H1 (cell line): ENCODE data around the gene CLEC7A. TPM values are rescaled to one million over a fixed set of nuclear protein-coding genes. Genes with fewer than 3 reads are reported as not detected.

Experiments used
- ASH2L ChIP-seq: fragments of 200-600, 300-600 bp; sonication (generic); IDR thresholded peaks from one replicate; pipeline ENCODE4 v1.7.1; 2017; ENCODE audit warnings: low read length
- CHD1 ChIP-seq: IDR thresholded peaks from 2 replicates; pipeline ENCODE4 v1.6.1; 2012; ENCODE audit warnings: low read depth, low read length, improper control_type of control experiment
- CHD7 ChIP-seq: fragments of 300-600 bp; sonication (generic); IDR thresholded peaks from 2 replicates; pipeline ENCODE4 v1.7.1; 2012; ENCODE audit warnings: low read length, moderate library complexity, mild to moderate bottlenecking, inconsistent platforms; ENCODE audit not compliant: insufficient replicate concordance
- CTCF ChIP-seq, 3 experiments: IDR thresholded peaks; 1 replicate in 2 of 3; 2 replicates in 1 of 3; pipeline versions ENCODE4 v1.5.1 to v1.6.1; 2011; ENCODE audit warnings: low read length in 3 of 3, mild to moderate bottlenecking in 3 of 3, inconsistent platforms in 2 of 3, low read depth in 1 of 3, moderate library complexity in 1 of 3; ENCODE audit not compliant: insufficient read depth in 1 of 3; ENCODE audit errors: control extremely low read depth in 1 of 3
- E2F6 ChIP-seq: IDR thresholded peaks from 2 replicates; pipeline ENCODE4 v1.6.1; 2012; ENCODE audit warnings: inconsistent platforms
- EGR1 ChIP-seq: IDR thresholded peaks from 2 replicates; pipeline ENCODE4 v1.6.1; 2011; ENCODE audit warnings: low read depth, low read length, borderline replicate concordance
- KDM5A ChIP-seq: fragments of 200-600 bp; IDR thresholded peaks from 2 replicates; pipeline ENCODE4 v1.7.1; 2012; ENCODE audit warnings: mild to moderate bottlenecking, low read length, inconsistent platforms, mixed read lengths
- NRF1 ChIP-seq: IDR thresholded peaks from 2 replicates; pipeline ENCODE4 v1.6.1; 2011; ENCODE audit warnings: mild to moderate bottlenecking, low read depth, low read length, improper control_type of control experiment
- TCF12 ChIP-seq: IDR thresholded peaks from 2 replicates; pipeline ENCODE4 v1.6.1; 2011; ENCODE audit warnings: low read depth, mild to moderate bottlenecking, low read length
- polyA plus RNA-seq, 7 experiments: library from polyadenylated mRNA; depleted of rRNA in 3 of 7; stranded (reverse) in 5 of 7; unstranded in 2 of 7; fragments of >200 nt in 5 of 7; fragments of 200-250 nt in 2 of 7; gene quantifications; 1 replicate in 5 of 7; 2 replicates in 1 of 7; 4 replicates in 1 of 7; pipeline versions ENCODE4 v1.2.1 to v1.2.3, GENCODE V29; 2011 to 2013; ENCODE audit warnings: missing spikeins in 2 of 7, mixed read lengths in 2 of 7
- total RNA-seq: library from RNA; stranded (reverse); fragmentation: NEBNext Ultra II Directional; extraction: Animal tissue kit (Norgen Biotek cat#: 25700); gene quantifications from 2 replicates; pipeline ENCODE4 v1.2.1, GENCODE V29; 2021

The CLEC7A gene
- total and polyA plus RNA-seq, 2 of the 8 experiments (the other 6 are each of a cell fraction or from before 2014, with no cell fraction given): 0.09 to 0.15 TPM

- no peak for TF ChIP-seq CHD7
- no peak for TF ChIP-seq TCF12
- TF ChIP-seq E2F6: no peak
- no peak for TF ChIP-seq NRF1
- no peak for TF ChIP-seq KDM5A
- TF ChIP-seq CTCF (IDR thresholded peaks at IDR 0.05; ENCODE audit: control extremely low read depth in 1 of 3, insufficient read depth in 1 of 3, low read depth in 1 of 3, low read length in 3 of 3): no peak
- no peak for TF ChIP-seq EGR1
- no peak for TF ChIP-seq CHD1
- TF ChIP-seq ASH2L: no peak
Observed at GRCh38 chr12:10073261-10073660, 56.7 kb downstream of the CLEC7A start (continued).
